ENCODE data around the gene NPW.
"Not testable (repeated sequence)": the region's sequence is repeated elsewhere in the genome, so short reads cannot be mapped to it uniquely, and the experiment has no call there.

The NPW gene

DNA sequence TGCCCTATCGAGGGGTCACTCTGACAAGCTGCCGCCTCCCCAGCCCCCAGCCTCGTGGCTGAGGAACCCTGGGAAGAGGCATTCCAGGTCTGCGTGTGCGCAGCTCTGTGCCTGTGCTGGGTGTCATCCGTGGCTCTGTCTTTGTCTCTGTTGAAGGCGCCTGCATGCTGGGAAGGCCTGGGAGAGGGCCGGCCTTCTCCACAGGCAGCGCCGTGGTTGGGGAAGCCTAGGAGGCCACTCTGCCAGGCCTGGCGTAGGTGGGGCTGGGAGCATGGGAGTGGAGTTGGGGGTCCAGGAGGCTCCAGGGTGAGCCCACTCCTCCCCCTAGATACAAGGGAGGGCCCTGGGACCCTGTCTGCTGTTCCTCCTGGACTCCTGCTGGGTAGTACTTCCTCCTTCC, 10.5 kb downstream of the NPW start:
- DNase-seq, result no peak
- Histone ChIP-seq H3K4me3 (ENCODE audit: low read depth, low read length) (no peak overlapping the region), H3K36me3 (replicated peaks) (peaks cover 3% of the 10 kb centered on the region), H3K27ac (no peak overlapping the region), H3K27me3 (replicated peaks) (no peaks in the 10 kb centered on the region)
- TF ChIP-seq, protein P1, sequence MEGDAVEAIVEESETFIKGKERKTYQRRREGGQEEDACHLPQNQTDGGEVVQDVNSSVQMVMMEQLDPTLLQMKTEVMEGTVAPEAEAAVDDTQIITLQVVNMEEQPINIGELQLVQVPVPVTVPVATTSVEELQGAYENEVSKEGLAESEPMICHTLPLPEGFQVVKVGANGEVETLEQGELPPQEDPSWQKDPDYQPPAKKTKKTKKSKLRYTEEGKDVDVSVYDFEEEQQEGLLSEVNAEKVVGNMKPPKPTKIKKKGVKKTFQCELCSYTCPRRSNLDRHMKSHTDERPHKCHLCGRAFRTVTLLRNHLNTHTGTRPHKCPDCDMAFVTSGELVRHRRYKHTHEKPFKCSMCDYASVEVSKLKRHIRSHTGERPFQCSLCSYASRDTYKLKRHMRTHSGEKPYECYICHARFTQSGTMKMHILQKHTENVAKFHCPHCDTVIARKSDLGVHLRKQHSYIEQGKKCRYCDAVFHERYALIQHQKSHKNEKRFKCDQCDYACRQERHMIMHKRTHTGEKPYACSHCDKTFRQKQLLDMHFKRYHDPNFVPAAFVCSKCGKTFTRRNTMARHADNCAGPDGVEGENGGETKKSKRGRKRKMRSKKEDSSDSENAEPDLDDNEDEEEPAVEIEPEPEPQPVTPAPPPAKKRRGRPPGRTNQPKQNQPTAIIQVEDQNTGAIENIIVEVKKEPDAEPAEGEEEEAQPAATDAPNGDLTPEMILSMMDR (IDR thresholded peaks at IDR 0.05; ENCODE audit: low read depth, low read length, missing control alignments), result no peak
- in situ Hi-C loops (cut with HindIII; ENCODE audit: low pct_ligation_motif_present, low sequenced_read_pairs), result no loop called here

DNA sequence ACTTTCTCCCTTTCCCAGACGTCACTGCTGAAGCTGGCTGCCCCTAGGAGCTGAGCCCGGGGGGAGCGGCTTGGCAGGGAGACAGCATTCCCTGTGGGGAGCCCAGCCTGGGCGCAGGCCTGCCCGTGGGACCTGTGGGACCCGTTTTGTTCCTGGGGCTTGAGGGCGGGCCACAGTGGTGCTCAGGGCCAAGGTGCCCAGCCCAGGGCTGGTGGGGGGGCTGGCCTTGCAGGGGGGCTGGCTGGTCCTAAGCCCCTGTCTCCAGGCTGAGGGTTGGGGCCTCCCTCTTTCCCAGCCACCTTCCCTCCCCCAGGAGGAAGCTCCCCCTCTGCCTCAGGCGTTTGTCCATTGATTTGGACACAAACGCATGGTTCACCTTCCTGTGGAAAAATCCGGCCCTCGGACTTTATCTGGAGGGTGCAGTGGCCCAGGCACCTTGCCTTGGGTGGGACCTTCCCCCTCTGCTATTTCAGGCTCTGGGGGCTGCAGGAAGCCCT, 11.5 kb downstream of the NPW start:
- Histone ChIP-seq H3K36me3 (replicated peaks) (peaks cover 4% of the 10 kb centered on the region), H3K4me3 (ENCODE audit: low read depth, low read length) (no peak overlapping the region), H3K27ac (no peak overlapping the region), H3K27me3 (replicated peaks) (no peaks in the 10 kb centered on the region)
- TF ChIP-seq, protein P1 (IDR thresholded peaks at IDR 0.05; ENCODE audit: low read depth, low read length, missing control alignments), result no peak
- DNase-seq, result no peak
- in situ Hi-C loops (cut with HindIII; ENCODE audit: low pct_ligation_motif_present, low sequenced_read_pairs), result no loop called here

DNA sequence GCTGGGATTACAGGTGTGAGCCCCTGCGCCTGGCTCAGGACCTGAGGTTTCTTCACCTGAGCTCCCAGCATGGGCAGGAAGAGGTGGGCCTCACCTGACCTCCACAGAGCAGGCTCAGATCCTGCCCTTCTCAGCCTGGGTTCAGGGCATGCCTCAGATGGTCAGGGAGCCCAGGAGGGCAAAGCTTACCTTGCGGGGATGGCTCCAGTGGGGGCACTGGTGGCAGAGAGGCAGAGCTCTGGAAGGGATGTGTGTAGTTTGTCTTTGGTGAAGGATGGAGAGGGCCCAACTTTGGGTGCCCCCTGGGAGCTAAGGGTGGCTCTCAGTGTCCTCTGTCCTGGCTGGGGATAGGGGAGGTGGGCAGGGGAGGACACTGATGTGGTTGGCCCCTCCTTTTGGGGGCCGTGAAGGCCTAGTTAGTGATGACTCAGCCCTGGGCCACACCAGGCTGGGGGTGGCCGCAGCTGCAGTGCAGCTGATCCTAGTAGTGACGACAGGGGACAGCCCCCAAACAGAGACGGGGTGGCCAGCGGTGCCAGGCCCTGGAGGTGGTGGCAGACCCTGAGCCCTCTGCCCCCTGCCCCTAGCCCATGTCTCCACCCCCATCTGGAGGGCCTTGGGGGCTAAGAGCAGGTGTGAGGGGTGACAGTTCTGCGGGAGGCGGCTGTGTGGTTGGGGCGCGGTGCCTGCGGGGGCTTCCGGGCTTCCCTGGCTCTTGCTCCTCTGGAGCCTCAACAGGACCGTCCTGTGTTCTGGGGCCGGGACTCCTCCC, 12.9 kb downstream of the NPW start:
- no peak for DNase-seq
- TF ChIP-seq, protein P1 (IDR thresholded peaks at IDR 0.05; ENCODE audit: low read depth, low read length, missing control alignments), result no peak
- Histone ChIP-seq H3K27me3 (replicated peaks) (no peaks in the 10 kb centered on the region), H3K36me3 (replicated peaks) (peaks cover 16% of the 10 kb centered on the region), H3K27ac (peak overlapping the region; percentile 80), H3K4me3 (ENCODE audit: low read depth, low read length) (no peak overlapping the region)
- in situ Hi-C loops (cut with HindIII; ENCODE audit: low pct_ligation_motif_present, low sequenced_read_pairs), result no loop called here

DNA sequence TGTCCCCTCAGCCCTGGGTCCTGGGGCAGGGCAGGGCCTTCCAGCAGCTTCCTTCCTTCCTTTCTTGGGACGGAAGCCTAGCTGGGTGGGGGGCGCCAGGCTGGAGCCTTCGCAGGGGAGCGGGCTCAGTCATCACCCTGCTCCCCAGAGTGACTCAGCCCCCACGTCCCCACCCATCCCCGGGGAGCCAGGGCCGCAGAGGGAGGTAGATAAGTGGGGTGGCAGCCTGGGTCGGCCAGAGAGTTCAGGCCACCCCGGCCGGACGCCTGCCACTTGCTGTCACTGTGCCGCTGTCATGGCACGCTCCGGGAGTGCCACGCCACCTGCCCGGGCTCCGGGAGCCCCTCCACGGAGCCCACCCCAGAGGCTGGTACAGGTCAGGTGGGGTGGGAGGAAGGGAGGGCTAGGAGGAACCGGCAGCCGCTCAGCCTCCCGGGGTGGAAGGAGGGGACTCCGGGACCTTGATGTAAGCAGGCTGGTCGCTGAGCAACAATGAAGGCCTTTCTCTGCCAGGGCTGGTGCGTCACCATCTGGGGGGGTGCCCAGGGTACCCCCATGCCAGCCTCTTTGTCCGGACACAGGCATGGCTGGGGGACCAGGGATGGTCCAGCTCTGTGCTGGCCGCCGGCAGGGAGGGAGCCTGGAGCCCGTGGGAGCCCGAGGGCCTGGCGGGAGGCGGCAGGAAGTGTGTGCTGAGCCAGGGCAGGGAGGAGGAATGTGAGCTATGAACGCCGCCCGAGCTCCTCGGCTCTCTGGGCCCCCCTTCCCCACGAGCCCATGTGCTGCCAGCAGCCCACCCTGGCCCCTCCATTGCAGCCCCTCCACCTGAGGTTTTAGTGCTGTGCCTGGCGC, 13.7 kb downstream of the NPW start:
- DNase-seq, result peak; percentile 49
- H3K27me3 ChIP-seq (replicated peaks), result no peaks in the 10 kb centered on the region
- H3K4me3 ChIP-seq (ENCODE audit: low read depth, low read length), result peak overlapping the region; percentile 41
- H3K36me3 ChIP-seq (replicated peaks), result peaks cover 16% of the 10 kb centered on the region
- in situ Hi-C loops (cut with HindIII; ENCODE audit: low pct_ligation_motif_present, low sequenced_read_pairs), result no loop called here
- TF ChIP-seq, protein P1 (IDR thresholded peaks at IDR 0.05; ENCODE audit: low read depth, low read length, missing control alignments), result no peak
- peak overlapping the region; percentile 80 for H3K27ac ChIP-seq

DNA sequence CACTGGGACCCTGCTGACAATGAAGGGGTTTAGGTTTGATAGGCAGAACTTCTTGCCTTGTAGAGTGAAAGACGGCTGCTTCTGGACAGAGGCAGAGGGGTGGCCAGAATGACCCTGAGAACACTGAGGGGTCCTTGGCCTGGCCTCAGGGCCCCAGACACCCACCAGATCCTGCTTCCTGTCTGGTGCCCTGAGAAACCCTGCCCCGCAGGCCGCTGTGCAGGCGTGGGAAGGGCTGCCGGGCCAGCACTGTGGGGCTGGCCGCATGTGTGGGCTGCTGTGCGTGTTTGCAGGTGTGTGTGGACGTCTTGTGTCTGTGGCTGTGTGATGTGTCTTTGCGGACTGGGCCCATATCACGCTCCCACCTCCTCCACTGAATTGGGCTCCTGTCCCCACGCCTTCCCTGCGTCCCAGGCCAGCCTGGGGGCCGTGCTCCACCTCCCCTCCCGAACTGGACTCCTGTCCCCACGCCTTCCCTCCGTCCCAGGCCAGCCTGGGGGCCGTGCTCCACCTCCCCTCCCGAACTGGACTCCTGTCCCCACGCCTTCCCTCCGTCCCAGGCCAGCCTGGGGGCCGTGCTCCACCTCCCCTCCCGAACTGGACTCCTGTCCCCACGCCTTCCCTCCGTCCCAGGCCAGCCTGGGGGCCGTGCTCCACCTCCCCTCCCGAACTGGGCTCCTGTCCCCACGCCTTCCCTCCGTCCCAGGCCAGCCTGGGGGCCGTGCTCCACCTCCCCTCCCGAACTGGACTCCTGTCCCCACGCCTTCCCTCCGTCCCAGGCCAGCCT, 14.5 kb downstream of the NPW start:
- H3K36me3 ChIP-seq (replicated peaks), result peaks cover 21% of the 10 kb centered on the region
- peak overlapping the region; percentile 80 for H3K27ac ChIP-seq
- peak overlapping the region; percentile 41 for H3K4me3 ChIP-seq (ENCODE audit: low read depth, low read length)
- peak; percentile 25 for DNase-seq
- in situ Hi-C loops (cut with HindIII; ENCODE audit: low pct_ligation_motif_present, low sequenced_read_pairs); H3K27me3 ChIP-seq (replicated peaks): not testable (repeated sequence)

All from brain microvascular endothelial cell (primary cell).